ENCODE data around the gene ITGA7.

DNA sequence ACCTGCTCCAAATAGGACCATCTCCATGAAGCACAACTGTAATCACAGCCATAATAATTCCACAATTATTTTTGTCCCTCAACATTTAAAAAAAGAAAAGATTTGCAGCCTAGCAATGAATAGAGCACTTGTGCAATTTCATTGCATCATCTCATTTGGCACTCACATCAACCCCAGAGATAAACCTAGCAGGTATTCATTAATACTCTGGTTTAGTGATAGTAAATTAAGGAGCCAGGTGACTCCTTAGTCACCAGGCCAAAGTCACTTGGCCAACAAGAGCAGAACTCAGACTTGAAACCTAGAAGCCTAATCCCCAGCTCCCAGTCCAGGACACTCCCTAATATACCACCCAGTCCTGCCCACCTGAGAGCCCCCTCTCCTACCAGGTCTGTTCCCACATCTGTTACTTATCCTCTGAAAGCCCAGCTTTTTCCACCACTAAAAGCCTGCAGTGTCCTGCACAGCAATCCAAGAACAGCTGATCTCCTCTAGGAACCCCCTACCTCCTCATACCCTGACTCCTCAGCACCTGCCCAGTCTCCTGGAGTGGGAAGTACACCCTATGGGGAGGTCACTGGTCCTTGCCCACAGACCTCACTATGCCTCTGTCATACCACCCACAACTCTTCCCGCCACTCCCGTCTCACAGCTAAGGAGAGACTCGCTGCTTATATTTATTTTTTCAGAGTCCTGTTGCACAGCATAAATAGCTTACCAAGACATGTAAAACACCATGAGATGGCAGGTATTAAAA lies 48.9 kb downstream of the ITGA7 start:
- TF ChIP-seq CTCF (IDR thresholded peaks at IDR 0.05) (no peak), POLR2A (IDR thresholded peaks at IDR 0.05) (no peak)
